Dendritic cell treated with granulocyte-macrophage colony-stimulating factor and Interleukin-4, amounts not matched to agents 40 ng/mL and 50 ng/mL, for 4 days (primary cell): ENCODE results near the gene DCTN5.
"Not testable (repeated sequence)": the region's sequence is repeated elsewhere in the genome, so short reads cannot be mapped to it uniquely, and the experiment has no call there.

Source experiments
- H3K27ac Mint-ChIP-seq: one replicate; pipeline ENCODE4 v1.8.0; 2022; ENCODE audit warnings: mild to moderate bottlenecking, mixed read lengths
- H3K27me3 Mint-ChIP-seq: one replicate; pipeline ENCODE4 v1.8.0; 2022; ENCODE audit warnings: mild to moderate bottlenecking, mixed read lengths
- H3K36me3 Mint-ChIP-seq: one replicate; pipeline ENCODE4 v1.8.0; 2022; ENCODE audit warnings: low read depth, mixed read lengths
- H3K4me1 Mint-ChIP-seq: one replicate; pipeline ENCODE4 v1.8.0; 2022; ENCODE audit warnings: low read depth, mixed read lengths
- H3K4me3 Mint-ChIP-seq: one replicate; pipeline ENCODE4 v1.8.0; 2022; ENCODE audit warnings: mild to moderate bottlenecking, moderate library complexity, mixed read lengths
- H3K9me3 Mint-ChIP-seq: one replicate; pipeline ENCODE4 v1.8.0; 2022; ENCODE audit warnings: mixed read lengths
- intact Hi-C: fragments of 100-400 bp; cut with micrococcal nuclease; formaldehyde crosslinking; loops from one replicate; pipeline ENCODE4 v1.15.0; 2022

DCTN5 gene

GRCh38 chr16:23710504-23710903, 69.2 kb downstream of the DCTN5 start:
- Mint-ChIP-seq H3K27ac (no peak overlapping the region), H3K4me1 (no peaks in the 10 kb centered on the region), H3K36me3 (no peaks in the 10 kb centered on the region), H3K4me3 (no peak overlapping the region), H3K9me3 (peaks cover 17% of the 10 kb centered on the region), H3K27me3 (peaks cover 50% of the 10 kb centered on the region)
- intact Hi-C loops: no loop called here

GRCh38 chr16:23711785-23712184, 70.5 kb downstream of the DCTN5 start:
- peaks cover 17% of the 10 kb centered on the region for H3K9me3 Mint-ChIP-seq
- no peaks in the 10 kb centered on the region for H3K36me3 Mint-ChIP-seq
- no peak overlapping the region for H3K4me3 Mint-ChIP-seq
- no peak overlapping the region for H3K27ac Mint-ChIP-seq
- H3K4me1 Mint-ChIP-seq: no peaks in the 10 kb centered on the region
- intact Hi-C loops: no loop called here
- H3K27me3 Mint-ChIP-seq: peaks cover 50% of the 10 kb centered on the region

- H3K27me3 Mint-ChIP-seq: peaks cover 59% of the 10 kb centered on the region
- intact Hi-C loops: no loop called here
Observed at GRCh38 chr16:23712976-23713375, 71.7 kb downstream of the DCTN5 start, which contains the start of gene ERN2. TSS of gene ERN2 (minus strand) at chr16:23713222. CDS start at chr16:23713187, 35 bp downstream.

GRCh38 chr16:23716484-23716883, 75.2 kb downstream of the DCTN5 start:
- H3K27me3 Mint-ChIP-seq: peaks cover 45% of the 10 kb centered on the region
- H3K27ac Mint-ChIP-seq: no peak overlapping the region
- no peaks in the 10 kb centered on the region for H3K36me3 Mint-ChIP-seq
- intact Hi-C loops: no loop called here
- H3K9me3 Mint-ChIP-seq: no peaks in the 10 kb centered on the region
- no peak overlapping the region for H3K4me3 Mint-ChIP-seq
- H3K4me1 Mint-ChIP-seq: no peaks in the 10 kb centered on the region

More at GRCh38 chr16:23712976-23713375, 71.7 kb downstream of the DCTN5 start, which contains the start of gene ERN2:
- Mint-ChIP-seq H3K36me3 (no peaks in the 10 kb centered on the region), H3K9me3 (peaks cover 17% of the 10 kb centered on the region), H3K4me1 (no peaks in the 10 kb centered on the region), H3K27ac (no peak within 1 kb of the TSS), H3K4me3 (no peak within 1 kb of the TSS)

GRCh38 chr16:23722613-23723240, 81.5 kb downstream of the DCTN5 start:
- H3K27me3 Mint-ChIP-seq, H3K36me3 Mint-ChIP-seq, H3K4me1 Mint-ChIP-seq, H3K4me3 Mint-ChIP-seq, intact Hi-C loops, H3K27ac Mint-ChIP-seq: not testable (repeated sequence)
- peaks cover 14% of the 10 kb centered on the region for H3K9me3 Mint-ChIP-seq

- no peak overlapping the region for H3K4me3 Mint-ChIP-seq
- H3K4me1 Mint-ChIP-seq: peaks cover 5% of the 10 kb centered on the region
- no peak overlapping the region for H3K27ac Mint-ChIP-seq
- intact Hi-C loops: no loop called here
- H3K27me3 Mint-ChIP-seq: peaks cover 4% of the 10 kb centered on the region
- H3K9me3 Mint-ChIP-seq: peaks cover 14% of the 10 kb centered on the region
- H3K36me3 Mint-ChIP-seq: no peaks in the 10 kb centered on the region
Observed at GRCh38 chr16:23724096-23724784, 83.0 kb downstream of the DCTN5 start.

GRCh38 chr16:23724785-23725131, 83.5 kb downstream of the DCTN5 start:
- no peak overlapping the region for H3K4me3 Mint-ChIP-seq
- H3K4me1 Mint-ChIP-seq: peaks cover 7% of the 10 kb centered on the region
- H3K27ac Mint-ChIP-seq: no peak overlapping the region
- peaks cover 5% of the 10 kb centered on the region for H3K27me3 Mint-ChIP-seq
- no peaks in the 10 kb centered on the region for H3K36me3 Mint-ChIP-seq
- peaks cover 14% of the 10 kb centered on the region for H3K9me3 Mint-ChIP-seq
- intact Hi-C loops: no loop called here

- Mint-ChIP-seq H3K9me3 (peaks cover 14% of the 10 kb centered on the region), H3K27me3 (peaks cover 5% of the 10 kb centered on the region), H3K4me1 (peaks cover 11% of the 10 kb centered on the region), H3K36me3 (no peaks in the 10 kb centered on the region), H3K27ac (no peak overlapping the region), H3K4me3 (no peak overlapping the region)
- intact Hi-C loops: no loop called here
Observed at GRCh38 chr16:23726710-23727109, 85.4 kb downstream of the DCTN5 start.
